OCI-LY3 (cell line): ENCODE results near the gene SESN3.

ENCODE experiments used
- EZH2phosphoT487 ChIP-seq: fragments of 200-600 bp; shearing (Covaris generic); IDR thresholded peaks from 2 replicates; pipeline ENCODE4 v1.6.1; 2018; ENCODE audit warnings: antibody characterized with exemption, mixed run types, low read depth
- TF ChIP-seq, protein P1 (sequence below): fragments of 200-600, 300-600 bp; sonication (generic); IDR thresholded peaks from 2 replicates; pipeline ENCODE4 v1.5.1; 2014; ENCODE audit warnings: antibody characterized with exemption, low read length, low read depth

DNA sequence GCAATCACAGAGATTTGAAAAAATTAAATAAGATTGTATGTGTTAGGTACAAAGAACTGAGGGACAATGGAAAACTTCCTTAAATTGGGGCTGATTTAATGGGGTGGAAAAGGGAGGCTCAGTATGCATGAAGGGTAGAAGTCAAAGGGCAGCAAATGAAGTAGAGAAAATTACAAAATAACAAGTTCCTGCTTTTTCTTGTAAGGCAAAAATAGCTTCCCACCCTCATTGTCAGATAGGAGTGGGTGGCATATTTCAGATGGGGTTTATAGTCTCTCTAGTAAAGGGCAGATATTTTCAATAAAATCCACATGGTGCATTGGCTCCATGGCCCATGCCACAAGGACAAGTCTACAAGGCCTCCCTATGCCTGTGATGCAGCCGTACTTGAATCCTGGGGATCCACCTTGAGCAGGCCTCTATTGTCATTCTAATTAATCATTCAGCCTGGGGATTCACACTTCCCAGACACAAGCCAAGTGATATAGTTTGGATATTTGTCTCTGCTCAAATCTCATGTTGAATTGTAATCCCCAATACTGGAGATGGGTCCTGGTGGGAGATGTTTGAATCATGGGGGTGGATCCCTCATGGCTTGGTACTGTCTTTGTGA, 36.7 kb upstream of the SESN3 start:
- TF ChIP-seq, protein P1, sequence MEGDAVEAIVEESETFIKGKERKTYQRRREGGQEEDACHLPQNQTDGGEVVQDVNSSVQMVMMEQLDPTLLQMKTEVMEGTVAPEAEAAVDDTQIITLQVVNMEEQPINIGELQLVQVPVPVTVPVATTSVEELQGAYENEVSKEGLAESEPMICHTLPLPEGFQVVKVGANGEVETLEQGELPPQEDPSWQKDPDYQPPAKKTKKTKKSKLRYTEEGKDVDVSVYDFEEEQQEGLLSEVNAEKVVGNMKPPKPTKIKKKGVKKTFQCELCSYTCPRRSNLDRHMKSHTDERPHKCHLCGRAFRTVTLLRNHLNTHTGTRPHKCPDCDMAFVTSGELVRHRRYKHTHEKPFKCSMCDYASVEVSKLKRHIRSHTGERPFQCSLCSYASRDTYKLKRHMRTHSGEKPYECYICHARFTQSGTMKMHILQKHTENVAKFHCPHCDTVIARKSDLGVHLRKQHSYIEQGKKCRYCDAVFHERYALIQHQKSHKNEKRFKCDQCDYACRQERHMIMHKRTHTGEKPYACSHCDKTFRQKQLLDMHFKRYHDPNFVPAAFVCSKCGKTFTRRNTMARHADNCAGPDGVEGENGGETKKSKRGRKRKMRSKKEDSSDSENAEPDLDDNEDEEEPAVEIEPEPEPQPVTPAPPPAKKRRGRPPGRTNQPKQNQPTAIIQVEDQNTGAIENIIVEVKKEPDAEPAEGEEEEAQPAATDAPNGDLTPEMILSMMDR, result no peak
- no peak for TF ChIP-seq EZH2phosphoT487
